GM12872 (cell line): ENCODE results near the gene SIGLEC9.

ENCODE experiments used
- TF ChIP-seq, protein P1 (sequence below): IDR thresholded peaks from 3 replicates; pipeline ENCODE4 v1.5.1; 2011; ENCODE audit warnings: low read depth, mild to moderate bottlenecking, low read length, moderate library complexity; ENCODE audit not compliant: insufficient read depth

The SIGLEC9 gene

DNA sequence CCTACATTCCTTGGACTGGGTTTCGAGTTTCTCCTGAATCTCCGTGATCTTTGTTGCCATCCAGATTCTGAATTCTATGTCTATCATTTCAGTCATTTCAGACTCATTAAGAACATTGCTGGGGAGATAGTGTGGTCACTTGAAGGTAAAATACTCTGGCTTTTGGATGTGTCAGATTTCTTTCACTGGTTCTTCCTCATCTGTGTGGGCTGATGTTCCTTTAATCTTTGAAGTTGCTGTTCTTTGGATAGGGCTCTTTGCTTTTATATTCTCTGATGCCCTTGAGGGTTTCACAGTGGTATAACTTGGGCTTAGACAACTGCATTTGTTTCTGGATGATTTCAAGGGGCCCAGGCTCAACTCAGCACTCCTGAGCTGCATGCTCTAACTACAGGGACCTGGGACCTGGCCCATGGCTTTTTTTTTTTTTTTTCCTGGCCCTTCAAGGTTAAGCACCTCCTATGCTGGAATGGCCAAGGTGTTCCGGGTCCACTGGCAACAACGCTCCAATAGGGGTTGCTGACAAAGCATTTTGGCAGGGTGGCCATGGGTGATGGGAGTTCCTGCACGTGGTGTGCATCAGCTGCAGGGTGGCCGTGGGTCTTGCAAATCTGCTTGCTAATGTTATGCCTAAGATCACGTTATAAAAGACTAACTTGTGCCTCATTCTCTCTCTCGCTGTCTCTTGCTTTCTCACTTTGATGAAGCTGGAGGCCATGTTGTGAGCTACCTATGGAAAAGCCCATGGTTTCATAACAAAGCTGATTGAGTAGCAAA lies 11.5 kb downstream of the SIGLEC9 start:
- TF ChIP-seq, protein P1, sequence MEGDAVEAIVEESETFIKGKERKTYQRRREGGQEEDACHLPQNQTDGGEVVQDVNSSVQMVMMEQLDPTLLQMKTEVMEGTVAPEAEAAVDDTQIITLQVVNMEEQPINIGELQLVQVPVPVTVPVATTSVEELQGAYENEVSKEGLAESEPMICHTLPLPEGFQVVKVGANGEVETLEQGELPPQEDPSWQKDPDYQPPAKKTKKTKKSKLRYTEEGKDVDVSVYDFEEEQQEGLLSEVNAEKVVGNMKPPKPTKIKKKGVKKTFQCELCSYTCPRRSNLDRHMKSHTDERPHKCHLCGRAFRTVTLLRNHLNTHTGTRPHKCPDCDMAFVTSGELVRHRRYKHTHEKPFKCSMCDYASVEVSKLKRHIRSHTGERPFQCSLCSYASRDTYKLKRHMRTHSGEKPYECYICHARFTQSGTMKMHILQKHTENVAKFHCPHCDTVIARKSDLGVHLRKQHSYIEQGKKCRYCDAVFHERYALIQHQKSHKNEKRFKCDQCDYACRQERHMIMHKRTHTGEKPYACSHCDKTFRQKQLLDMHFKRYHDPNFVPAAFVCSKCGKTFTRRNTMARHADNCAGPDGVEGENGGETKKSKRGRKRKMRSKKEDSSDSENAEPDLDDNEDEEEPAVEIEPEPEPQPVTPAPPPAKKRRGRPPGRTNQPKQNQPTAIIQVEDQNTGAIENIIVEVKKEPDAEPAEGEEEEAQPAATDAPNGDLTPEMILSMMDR: no peak

DNA sequence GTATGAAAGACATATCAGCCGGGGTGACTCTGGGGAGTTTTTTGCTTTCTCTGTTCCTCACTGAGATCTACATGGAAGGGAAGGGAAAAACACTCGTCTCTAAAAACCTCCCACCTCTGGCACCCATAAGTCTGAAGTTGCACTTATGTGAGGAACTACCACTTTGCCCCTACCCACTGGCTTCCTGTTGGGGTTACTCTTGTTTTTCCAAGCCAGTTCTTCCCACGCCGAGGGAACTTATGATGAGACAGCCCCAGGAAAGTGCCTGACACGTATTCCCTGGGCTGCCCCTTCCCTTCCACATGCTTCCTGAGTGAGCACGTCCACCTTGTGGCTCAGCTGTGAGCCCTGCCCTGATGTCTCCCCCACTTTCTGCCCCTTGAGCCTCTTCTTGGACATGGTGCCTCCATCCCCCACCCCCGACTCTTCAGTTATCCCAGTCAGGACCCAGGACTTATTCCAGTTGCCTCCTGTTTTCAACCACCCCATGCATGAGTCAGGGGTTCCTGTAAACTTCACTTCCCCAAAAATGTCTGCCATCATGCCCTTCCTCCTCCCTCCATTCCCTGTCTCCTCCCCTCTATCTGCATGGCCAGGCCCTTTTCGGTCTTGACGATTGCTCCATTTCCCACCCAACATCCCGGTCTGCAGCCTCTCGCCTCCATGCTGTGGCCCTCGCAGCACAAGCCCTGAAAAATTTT lies 12.3 kb downstream of the SIGLEC9 start:
- TF ChIP-seq, protein P1: no peak

- TF ChIP-seq, protein P1: no peak
These were observed 13.2 kb downstream of the SIGLEC9 start for GRCh38 chr19:51137792-51138425.

GRCh38 chr19:51138549-51138979 lies 13.9 kb downstream of the SIGLEC9 start:
- TF ChIP-seq, protein P1: no peak

- TF ChIP-seq, protein P1: no peak
These were observed 14.8 kb downstream of the SIGLEC9 start for GRCh38 chr19:51139299-51140014.

- TF ChIP-seq, protein P1: no peak
These were observed 15.7 kb downstream of the SIGLEC9 start for GRCh38 chr19:51140441-51140840.

DNA sequence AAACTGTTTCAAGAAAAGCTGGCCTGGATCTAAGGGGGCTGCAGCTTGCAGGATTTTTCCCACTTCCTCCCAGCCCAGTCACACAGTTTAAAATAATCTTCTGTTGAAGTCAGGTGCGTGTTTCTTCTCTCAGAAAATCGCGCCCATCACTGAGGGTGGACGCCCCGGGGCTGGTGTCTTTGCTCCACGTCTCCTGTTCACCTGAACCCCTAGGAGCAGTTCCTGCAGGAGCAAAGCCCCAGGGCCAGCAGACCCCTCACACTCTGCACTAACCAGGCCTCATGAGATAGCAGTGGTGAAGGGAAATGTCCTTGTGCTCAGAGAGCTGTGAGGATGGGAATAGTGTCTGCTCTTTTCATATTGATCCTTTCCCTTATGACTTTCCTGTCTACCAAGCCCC lies 16.5 kb downstream of the SIGLEC9 start:
- TF ChIP-seq, protein P1: no peak
